Natural killer cell (primary cell): ENCODE results near the gene ATF4. TPM values are rescaled to one million over a fixed set of nuclear protein-coding genes. Genes with fewer than 3 reads are reported as not detected.
A peak's percentile ranks its signal among the peaks of the same experiment; 100 is the strongest.

ENCODE experiments used
- ATAC-seq, 3 donors: fragments of 150-1000 bp in 2 of 3; fragments of 200-7000 bp in 1 of 3; cut with Tn5 transposase; 1 replicate in 1 of 3; 2 replicates in 2 of 3; pipeline ENCODE4 v1.10.0; 2021; ENCODE audit warnings: mild to moderate bottlenecking in 2 of 3, moderate library complexity in 2 of 3
- DNase-seq, 2 donors: peaks; one replicate each; pipeline versions ENCODE4 v3.0.0 to v3.0.0-alpha.2; 2013 to 2021; ENCODE audit warnings: mixed read lengths in 1 of 2
- H3K27ac ChIP-seq: one replicate; pipeline ENCODE4 v1.5.1; 2013; ENCODE audit warnings: mild to moderate bottlenecking, low read length
- H3K27me3 ChIP-seq: one replicate; pipeline ENCODE4 v1.6.1; 2013; ENCODE audit warnings: low read length; ENCODE audit not compliant: control insufficient read depth, insufficient read depth
- H3K36me3 ChIP-seq: one replicate; pipeline ENCODE4 v1.6.1; 2013; ENCODE audit warnings: low read length; ENCODE audit not compliant: control insufficient read depth, insufficient read depth
- H3K4me1 ChIP-seq: one replicate; pipeline ENCODE4 v1.6.1; 2013; ENCODE audit warnings: low read length; ENCODE audit not compliant: control insufficient read depth, insufficient read depth
- H3K4me3 ChIP-seq: one replicate; pipeline ENCODE4 v1.5.1; 2013; ENCODE audit warnings: low read length
- H3K9me3 ChIP-seq: one replicate; pipeline ENCODE4 v1.6.1; 2013; ENCODE audit warnings: low read length; ENCODE audit not compliant: control insufficient read depth, insufficient read depth
- H3K27ac Mint-ChIP-seq, 2 donors: one replicate each; pipeline ENCODE4 v1.8.0; 2022; ENCODE audit warnings: mild to moderate bottlenecking in 2 of 2, mixed read lengths in 2 of 2, moderate library complexity in 1 of 2
- H3K27me3 Mint-ChIP-seq, 2 donors: one replicate each; pipeline ENCODE4 v1.8.0; 2022; ENCODE audit warnings: low read depth in 2 of 2, mixed read lengths in 2 of 2
- H3K36me3 Mint-ChIP-seq: one replicate; pipeline ENCODE4 v1.8.0; 2022; ENCODE audit warnings: mixed read lengths
- H3K4me1 Mint-ChIP-seq, 2 donors: one replicate each; pipeline ENCODE4 v1.8.0; 2022; ENCODE audit warnings: mixed read lengths in 2 of 2
- H3K4me3 Mint-ChIP-seq: one replicate; pipeline ENCODE4 v1.8.0; 2022; ENCODE audit warnings: mild to moderate bottlenecking, moderate library complexity, mixed read lengths
- H3K9me3 Mint-ChIP-seq, 2 donors: one replicate each; pipeline ENCODE4 v1.8.0; 2022; ENCODE audit warnings: mixed read lengths in 2 of 2
- CTCF ChIP-seq: fragments of 200-600 bp; IDR thresholded peaks from one replicate; pipeline ENCODE4 v1.8.0; 2022; ENCODE audit warnings: antibody characterized with exemption
- WGBS: methylation state at CpG from one replicate; pipeline ENCODE4 v1.1.7; 2013; ENCODE audit warnings: missing lambda C conversion rate; ENCODE audit not compliant: insufficient coverage; 5-methylcytosine and 5-hydroxymethylcytosine counted together
- intact Hi-C: fragments of 100-400 bp; cut with micrococcal nuclease; formaldehyde crosslinking; loops from one replicate; pipeline ENCODE4 v1.14.2; 2022
- total RNA-seq, 4 donors: library from RNA; stranded (reverse); fragments of 120-200 nt in 1 of 4; gene quantifications; one replicate each; pipeline versions ENCODE4 v1.2.3 to v1.2.4, GENCODE V29; 2013 to 2022

The ATF4 gene
- total RNA-seq, 3 donors from 2014 or later (not counting 1 experiment from before 2014, with no cell fraction given) = 235 to 242 (median 238) TPM

- DNase-seq (peak; percentile 89 to 95), ATAC-seq (peak; percentile 97 to 99 (median 97))
- no peak for TF ChIP-seq CTCF
- Mint-ChIP-seq H3K4me1 (peaks cover 27 to 50% of the 10 kb centered on the region in 2 donors), H3K27me3 (no peaks in the 10 kb centered on the region), H3K9me3 (no peaks in the 10 kb centered on the region), H3K4me3 (peak within 1 kb of the TSS; percentile 91), H3K27ac (peak within 1 kb of the TSS; percentile 90 to 94), H3K36me3 (no peaks in the 10 kb centered on the region)
- Histone ChIP-seq H3K9me3 (no peaks in the 10 kb centered on the region), H3K27ac (peak within 1 kb of the TSS; percentile 80), H3K27me3 (no peaks in the 10 kb centered on the region), H3K4me1 (peaks cover 26% of the 10 kb centered on the region), H3K36me3 (peaks cover 32% of the 10 kb centered on the region), H3K4me3 (peak within 1 kb of the TSS; percentile 76)
- intact Hi-C loops = loop anchor here (1.0 to 10.0 kb wide), 4 partner anchors 18 to 542 kb away; partner anchors contain the start of genes ATF4, RPS19BP1 and TAB1
- under 1% methylated on average over 58 of the region's 58 CpGs for WGBS
These were observed 18.1 kb upstream of the ATF4 start, which contains the start of gene MIEF1 for GRCh38 chr22:39502109-39502788. Gene MIEF1, plus strand, starts transcription at chr22:39502290. Its CDS starts 9,005 bp downstream, at chr22:39511295.

- no peak for ATAC-seq
- no peaks in the 10 kb centered on the region for H3K36me3 Mint-ChIP-seq
- peaks cover 26% of the 10 kb centered on the region for H3K4me1 ChIP-seq
- no peaks in the 10 kb centered on the region for H3K9me3 ChIP-seq
- peak overlapping the region; percentile 80 for H3K27ac ChIP-seq
- peaks cover 27 to 50% of the 10 kb centered on the region in 2 donors for H3K4me1 Mint-ChIP-seq
- DNase-seq = no peak
- TF ChIP-seq CTCF = no peak
- no peaks in the 10 kb centered on the region for H3K27me3 ChIP-seq
- H3K27ac Mint-ChIP-seq = peak overlapping the region; percentile 90 to 94
- H3K36me3 ChIP-seq = peaks cover 34% of the 10 kb centered on the region
- peak overlapping the region; percentile 76 for H3K4me3 ChIP-seq
- H3K27me3 Mint-ChIP-seq = no peaks in the 10 kb centered on the region
- intact Hi-C loops = loop anchor here (1.0 to 10.0 kb wide), 4 partner anchors 17 to 541 kb away; partner anchors contain the start of genes ATF4, RPS19BP1 and TAB1
- peak overlapping the region; percentile 81 for H3K4me3 Mint-ChIP-seq
- 8% methylated on average over 16 of the region's 18 CpGs for WGBS
- H3K9me3 Mint-ChIP-seq = no peaks in the 10 kb centered on the region
These were observed 17.5 kb upstream of the ATF4 start for GRCh38 chr22:39502789-39503409.

- no peak for TF ChIP-seq CTCF
- Histone ChIP-seq H3K36me3 (peaks cover 41% of the 10 kb centered on the region), H3K27me3 (no peaks in the 10 kb centered on the region), H3K4me3 (no peak overlapping the region), H3K4me1 (peaks cover 26% of the 10 kb centered on the region), H3K27ac (no peak overlapping the region), H3K9me3 (no peaks in the 10 kb centered on the region)
- no peaks in the 10 kb centered on the region for H3K27me3 Mint-ChIP-seq
- peak overlapping the region; percentile 90 to 94 for H3K27ac Mint-ChIP-seq
- no peaks in the 10 kb centered on the region for H3K36me3 Mint-ChIP-seq
- 79% methylated on average over 4 of the region's 6 CpGs for WGBS
- intact Hi-C loops = loop anchor here (10.0 kb wide), 1 partner anchor 109 kb away; the partner anchor contains the start of gene TAB1
- ATAC-seq = no peak
- peak overlapping the region; percentile 81 for H3K4me3 Mint-ChIP-seq
- peaks cover 32 to 57% of the 10 kb centered on the region in 2 donors for H3K4me1 Mint-ChIP-seq
- DNase-seq = no peak
- H3K9me3 Mint-ChIP-seq = no peaks in the 10 kb centered on the region
These were observed 16.7 kb upstream of the ATF4 start for GRCh38 chr22:39503630-39504029.
